ENCODE results near the gene HAUS2.

HAUS2 gene

DNA sequence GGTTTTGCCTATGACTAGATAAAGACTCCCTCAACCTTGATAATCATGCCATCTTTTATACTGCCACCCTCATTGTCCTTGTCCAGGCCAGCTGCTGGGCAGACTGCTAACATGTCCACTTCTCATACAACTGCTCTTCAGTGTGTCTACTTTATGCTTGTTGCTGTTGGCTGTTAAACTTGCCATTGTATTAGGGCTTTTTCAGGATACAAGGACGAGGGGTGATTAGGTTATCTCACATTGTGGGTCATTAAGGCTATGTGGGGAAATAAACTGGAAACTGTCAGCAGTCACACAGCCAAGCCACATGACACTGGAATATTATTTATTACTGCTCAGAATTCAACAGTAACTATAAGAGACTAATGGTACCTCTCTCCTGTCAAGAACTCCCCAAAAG lies 62.9 kb downstream of the HAUS2 start:
- no peak for DNase-seq

DNA sequence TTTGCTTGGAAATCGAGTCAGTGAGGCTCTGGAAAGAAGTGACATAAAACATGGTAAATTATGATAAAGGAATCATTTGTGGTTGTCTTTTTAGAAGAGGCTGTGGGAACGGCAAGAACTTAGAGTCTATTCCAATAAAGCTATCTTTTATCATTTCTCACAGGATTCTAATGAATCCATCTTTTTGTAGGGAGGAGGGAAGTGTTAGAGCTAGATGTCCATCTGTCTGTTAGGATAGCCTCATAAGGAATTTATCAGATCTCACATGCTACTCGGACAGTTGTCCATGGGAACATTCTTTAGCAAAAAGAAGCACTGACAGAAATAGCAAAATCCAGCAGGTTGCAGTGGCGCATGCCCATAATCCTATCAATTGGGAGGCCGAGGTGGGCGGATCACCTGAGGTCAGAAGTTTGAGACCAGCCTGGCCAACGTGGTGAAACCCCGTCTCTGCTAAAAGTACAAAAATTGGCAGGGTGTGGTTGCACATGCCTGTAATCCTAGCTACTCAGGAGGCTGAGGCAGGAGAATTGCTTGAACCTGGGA lies 63.8 kb downstream of the HAUS2 start:
- no peak for DNase-seq

- no peak for DNase-seq
These were observed 67.5 kb downstream of the HAUS2 start for GRCh38 chr15:42616107-42616506.

All from fibroblast of skin of right quadriceps (primary cell).